Medulla oblongata (tissue), 1 donor: ENCODE measurements around the gene ARSK.
"Not testable (repeated sequence)": the region's sequence is repeated elsewhere in the genome, so short reads cannot be mapped to it uniquely, and the experiment has no call there.

Source experiments
- DNase-seq: peaks from one replicate; pipeline ENCODE4 v3.0.0-alpha.2; 2015; ENCODE audit errors: extremely low spot score

Gene ARSK

DNA sequence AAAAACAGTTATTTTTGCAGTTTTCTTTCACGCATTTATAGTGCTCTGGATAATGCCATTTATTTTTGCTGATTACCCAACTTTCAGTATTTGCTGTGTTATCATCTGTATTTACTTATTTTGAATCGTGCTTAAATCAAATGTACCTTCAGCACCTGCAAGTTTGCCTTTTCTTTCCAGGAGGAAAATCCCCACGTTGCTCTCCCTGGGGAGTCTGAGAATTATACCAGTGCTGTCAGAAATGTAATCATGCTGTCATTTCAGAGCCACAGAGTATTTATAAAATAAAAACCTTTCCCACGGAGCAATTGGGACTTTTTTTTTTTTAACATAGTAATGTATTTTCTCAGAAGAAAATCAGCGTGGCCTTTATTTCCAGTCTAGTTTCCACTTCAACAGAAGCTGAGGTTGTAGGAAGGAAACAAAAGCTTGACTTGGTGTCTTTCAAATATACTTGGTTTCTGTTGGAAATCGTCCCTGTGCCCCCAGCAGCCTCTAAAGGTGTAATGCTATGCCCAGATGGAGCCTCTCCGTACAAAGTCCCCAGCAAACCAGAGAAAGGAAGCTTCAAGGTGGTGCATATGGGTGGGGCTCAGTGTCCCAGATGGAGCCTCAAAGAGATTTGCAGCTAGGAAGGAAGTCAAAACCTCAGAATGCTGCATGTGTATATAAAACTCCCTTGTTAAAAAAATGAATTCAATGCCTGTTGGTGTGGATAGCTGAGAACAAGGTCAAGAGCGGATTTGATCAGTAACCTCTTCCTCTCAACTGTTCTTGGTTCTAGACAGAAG, 67.1 kb downstream of the ARSK start:
- no peak for DNase-seq

DNA sequence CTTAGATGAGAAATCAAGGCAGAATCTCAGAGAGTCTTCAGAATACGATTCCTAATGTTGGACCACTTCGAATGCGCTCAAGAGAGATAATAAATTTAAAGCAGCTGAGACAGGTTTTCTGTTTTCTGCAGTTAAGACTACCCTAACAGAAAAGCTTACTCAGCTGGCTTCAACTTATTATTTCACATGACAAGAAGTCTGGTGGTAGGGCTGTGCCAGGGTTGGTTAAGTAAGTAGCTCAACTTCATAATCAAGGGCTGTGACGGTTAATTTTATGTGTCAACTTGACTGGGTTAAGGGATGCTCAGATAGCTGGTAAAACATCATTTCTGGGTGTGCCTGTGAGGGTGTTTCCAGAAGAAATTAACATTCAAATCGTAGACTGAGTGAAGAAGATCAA, 68.8 kb downstream of the ARSK start:
- DNase-seq: no peak

DNA sequence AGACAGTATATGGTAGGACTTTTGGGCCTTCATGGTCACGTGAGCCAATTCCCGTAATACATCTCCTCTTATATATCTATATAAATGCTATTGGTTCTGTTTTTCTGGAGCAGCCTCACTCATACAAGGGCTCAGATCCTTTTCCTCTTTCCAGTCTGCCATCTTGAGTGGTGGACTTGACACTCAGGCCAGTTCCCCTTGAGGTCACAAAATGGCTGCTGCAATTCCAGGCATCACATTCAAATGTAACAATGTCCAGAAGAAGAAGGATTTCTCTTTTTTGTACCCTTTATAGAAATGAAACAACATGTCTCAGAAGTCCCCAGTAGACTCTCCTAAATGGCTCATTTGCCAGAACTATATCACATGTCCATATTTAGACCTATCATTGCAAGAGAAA, 69.5 kb downstream of the ARSK start:
- DNase-seq: no peak

DNA sequence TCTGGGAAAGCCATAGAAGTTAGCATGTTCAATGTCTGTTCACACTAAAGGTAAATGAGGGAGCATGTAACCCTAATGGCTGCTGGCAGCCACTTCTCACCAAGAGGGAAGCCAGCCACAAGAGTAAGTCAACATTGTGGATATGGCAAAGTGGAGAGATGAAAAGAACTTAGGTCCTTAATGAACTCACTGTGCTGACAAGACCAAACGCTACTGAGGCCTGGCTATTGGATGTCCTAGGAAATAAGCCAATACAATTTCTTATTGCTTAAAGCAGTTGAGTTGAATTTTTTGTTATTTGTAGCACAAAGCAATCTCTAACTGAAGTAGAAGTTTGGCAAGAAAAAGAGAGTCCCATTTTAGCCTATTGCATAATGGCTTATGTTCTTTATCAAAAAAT, 71.8 kb downstream of the ARSK start:
- no peak for DNase-seq

DNA sequence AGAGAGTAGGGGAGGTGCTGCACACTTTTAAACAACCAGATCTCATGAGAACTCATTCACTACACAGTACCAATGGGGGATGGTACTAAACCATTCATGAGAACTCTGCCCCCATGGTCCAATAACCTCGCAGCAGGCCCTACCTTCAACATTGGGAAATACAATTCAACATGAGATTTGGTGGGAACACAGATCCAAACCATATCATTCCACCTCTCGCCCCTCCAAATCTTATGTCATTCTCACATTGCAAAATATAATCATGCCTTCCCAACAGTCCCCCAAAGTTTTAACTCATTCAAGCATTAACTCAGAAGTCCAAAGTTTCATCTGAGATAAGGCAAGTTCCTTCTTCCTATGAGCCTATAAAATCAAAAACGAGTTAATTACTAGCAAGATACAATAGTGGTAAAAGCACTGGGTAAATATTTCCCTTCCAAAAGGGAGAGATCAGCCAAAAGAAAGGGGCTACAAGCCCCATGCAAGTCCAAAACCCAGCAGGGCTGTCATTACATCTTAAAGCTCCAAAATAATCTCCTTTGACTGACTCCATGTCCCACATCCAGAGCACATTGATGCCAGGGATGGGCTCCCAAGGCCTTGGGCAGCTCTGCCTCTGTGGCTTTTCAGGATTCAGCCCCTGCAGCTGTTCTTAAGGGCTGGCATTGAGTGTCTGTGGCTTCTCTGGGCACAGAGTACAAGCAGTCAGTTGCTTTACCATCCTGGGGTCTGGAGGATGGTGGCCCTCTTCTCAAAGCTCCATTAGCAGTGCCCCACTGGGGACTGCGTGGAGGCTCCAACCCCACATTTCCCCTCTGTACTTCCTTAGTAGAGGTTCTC, 73.3 kb downstream of the ARSK start:
- DNase-seq: no peak

DNA sequence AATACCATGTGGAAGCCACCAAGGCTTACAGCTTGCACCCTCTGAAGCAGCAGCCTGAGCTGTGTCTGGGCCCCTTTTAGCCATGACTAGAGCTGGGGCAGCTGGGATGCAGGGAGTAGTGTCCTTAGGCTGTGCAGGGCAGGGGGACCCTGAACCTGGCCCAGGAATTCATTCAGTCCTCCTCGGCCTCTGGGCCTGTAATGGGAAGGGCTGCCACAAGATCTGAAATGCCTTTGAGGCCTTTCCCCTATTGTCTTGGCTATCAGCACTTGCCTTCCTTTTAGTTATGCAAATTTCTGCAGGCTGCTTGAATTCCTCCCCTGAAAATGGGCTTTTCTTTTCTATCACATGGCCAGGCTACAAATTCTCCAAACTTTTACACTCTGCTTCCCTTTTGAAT, 74.0 kb downstream of the ARSK start:
- no peak for DNase-seq

DNA sequence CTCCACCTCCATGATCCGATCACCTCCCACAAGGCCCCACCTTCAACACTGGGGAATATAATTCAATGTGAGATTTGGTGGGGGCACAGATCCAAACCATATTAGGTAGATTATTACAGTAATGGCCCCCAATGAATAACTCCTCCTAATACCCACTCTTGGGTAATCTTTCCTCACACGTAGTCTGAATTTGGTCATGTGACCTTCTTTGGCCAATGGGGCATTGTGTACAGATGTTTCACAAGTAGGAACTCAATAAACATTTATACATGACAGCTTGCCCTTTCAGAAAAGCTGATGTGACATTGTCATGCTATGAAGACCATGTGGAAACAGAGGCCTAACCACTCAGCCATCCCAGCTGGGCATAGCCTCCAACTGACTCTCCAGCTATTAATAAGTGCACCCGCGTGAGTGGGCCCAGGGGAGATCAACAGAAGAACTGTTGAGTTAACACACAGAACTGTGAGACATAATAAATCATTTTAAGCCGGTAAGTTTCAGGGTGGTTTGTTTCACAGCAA, 75.6 kb downstream of the ARSK start:
- DNase-seq: no peak

DNA sequence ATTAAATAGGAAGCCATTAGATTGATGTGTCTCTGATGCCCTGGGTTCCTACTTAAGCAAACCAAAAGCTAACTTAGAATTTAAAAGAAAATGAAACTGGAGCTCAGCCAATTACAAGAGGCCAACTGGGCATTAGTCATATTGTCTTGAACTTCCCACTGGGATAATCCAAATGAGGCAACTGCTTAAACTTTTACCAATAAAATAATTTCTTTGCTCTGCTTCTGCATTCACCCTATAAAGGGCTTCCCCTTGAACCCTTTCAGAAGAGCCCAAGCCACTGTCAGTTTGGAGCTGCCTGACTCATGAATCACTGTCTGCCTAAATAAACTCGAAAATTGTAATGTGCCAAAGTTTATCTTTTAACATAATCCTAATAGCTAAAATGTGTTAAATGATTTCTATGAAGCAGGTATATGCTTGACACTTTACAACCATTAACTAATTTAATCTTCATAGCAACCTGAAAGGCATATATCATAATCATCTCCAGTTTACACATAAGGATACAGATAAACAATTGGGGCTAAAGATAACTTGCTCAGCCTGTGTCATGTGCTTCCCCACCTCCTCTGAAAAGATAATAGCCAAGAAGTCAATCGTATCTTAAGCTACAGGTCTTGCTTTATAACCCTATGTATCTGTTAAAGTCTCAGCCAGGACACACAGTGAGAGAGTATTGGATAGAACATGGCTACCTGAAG, 76.5 kb downstream of the ARSK start:
- DNase-seq: no peak

DNA sequence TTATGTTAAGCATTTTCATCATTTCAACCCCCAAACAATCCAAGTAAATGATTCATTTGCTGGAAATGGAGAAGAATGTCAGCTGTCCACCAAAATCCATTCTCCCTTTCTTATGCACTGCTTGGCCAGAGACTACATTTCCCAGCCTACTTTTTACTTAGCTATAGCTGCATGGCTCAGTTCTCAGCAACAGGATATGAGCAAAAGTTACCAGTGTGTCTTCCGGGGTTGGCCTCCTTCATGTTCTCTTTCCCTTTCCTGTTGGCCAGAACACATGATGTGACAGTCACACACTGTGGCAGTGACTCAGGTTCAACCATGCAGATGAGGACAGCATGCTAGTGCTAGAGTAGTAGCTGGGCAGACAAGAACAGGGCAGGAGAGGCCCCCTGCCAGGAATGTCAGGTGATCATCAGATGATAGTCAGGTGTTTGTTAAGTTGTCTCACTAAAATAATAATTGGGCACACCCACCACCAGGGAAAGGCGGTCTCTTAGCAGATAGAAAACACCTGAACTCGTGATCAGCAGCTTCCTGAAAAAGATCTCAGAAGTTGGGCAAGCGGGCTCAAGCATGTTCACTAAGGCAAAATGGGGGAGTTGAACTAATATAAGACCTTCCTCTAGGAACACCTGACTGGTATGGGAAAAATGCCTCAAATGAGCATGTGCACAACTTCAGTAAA, 77.2 kb downstream of the ARSK start:
- no peak for DNase-seq

DNA sequence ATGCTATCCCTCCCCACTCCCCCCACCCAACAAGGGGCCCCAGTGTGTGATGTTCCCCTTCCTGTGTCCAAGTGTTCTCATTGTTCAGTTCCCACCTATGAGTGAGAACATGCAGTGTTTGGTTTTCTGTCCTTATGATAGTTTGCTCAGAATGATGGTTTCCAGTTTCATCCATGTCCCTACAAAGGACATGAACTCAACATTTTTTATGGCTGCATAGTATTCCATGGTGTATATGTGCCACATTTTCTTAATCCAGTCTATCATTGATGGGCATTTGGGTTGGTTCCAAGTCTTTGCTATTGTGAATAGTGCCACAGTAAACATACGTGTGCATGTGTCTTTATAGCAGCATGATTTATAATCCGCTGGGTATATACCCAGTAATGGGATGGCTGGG, 78.0 kb downstream of the ARSK start:
- DNase-seq: not testable (repeated sequence)

DNA sequence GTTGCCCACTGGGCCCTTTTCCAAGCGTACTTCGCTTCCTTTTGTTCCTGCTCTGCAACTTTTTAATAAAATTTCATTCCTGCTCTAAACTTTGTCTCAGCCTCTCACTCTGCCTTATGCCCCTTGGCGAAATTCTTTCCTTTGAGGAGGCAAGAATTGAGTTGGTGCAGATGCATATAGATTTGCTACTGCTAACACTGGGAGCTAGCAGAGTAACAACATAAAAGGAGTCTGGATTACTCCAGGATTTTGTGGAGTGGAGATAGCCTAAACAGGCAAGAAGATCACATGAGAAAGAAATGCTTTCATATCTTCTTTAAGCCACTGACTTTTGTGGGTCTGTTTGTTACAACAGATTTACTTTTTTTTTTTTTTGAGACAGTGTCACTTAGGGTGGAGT, 78.8 kb downstream of the ARSK start:
- DNase-seq: no peak

DNA sequence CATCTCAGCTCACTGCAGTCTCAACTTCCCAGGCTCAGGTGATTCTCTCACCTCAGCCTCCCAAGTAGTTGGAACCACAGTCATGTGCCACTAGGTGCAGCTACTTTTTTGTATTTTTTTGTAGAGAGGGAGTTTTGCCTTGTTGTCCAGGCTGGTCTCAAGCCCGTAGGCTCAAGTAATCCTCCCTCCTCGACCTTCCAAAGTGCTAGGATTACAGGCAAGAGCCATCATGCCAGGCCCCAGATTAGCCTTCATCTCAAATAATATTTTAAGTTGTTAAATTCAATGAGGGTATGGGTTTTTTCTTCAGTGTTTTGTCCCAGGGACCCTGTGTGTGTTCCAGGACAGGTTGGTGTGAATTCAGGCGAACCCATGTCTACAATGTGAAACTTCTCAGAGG, 79.2 kb downstream of the ARSK start:
- DNase-seq: no peak

DNA sequence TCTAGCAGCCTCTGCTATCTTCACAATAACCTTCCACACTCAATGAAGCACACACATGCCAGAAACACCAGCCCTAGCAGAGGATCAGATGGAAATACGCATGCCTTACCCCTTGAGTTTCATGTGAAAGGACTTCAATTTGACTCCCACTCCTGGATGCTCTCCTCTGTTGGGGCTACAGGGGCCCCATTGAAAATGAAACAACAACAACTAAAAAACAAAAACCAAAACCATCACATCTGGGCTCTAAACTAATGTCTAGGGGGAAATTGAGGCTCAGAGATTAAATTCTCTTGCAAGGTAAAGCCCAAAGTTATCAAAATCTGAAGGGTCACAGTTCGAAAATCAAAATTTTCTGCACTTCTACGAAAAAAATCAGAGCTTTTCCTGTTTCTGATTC, 83.7 kb downstream of the ARSK start:
- DNase-seq: no peak

DNA sequence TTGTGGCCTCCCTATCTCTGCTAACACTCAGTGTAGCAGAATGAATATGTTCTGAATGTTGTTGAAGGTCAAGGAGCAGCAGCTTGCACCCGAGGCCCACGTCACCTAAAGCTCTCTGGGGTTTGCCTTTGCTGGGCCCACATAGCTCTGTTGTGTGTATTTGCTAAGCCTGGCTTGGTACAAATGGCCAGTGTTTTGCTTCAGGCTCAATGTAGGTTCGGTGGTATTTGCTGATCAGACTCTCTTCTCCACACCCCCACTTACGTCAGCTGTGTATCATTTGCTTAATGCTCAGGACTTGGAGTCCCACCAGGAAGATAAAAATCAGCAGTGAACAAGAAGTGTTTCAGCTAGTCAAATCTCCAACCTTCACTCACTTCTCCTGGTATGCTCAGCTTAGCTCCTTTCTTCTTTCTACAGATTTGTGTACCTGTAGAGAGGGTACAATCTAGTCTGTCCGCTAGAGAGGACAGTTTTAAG, 86.9 kb downstream of the ARSK start:
- DNase-seq: no peak

DNA sequence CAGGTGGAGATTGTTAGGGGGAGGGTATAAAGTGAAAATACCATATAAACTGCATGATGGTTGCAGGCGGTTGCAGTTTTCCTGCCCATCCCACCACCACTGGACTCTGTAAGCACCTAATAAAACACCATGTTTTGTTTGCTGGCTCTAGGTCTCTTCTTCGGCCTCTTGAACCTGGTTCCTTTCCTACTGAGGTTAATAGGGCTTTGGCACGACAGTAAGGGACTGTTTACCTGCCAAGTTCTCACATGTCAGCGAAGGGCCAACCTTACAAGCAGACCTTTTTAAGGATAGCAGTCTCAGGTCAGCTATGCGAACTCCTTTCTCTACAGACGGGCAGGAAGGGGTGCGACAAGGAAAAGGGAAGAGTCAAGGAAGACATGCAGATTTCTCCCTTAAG, 88.3 kb downstream of the ARSK start:
- no peak for DNase-seq

DNA sequence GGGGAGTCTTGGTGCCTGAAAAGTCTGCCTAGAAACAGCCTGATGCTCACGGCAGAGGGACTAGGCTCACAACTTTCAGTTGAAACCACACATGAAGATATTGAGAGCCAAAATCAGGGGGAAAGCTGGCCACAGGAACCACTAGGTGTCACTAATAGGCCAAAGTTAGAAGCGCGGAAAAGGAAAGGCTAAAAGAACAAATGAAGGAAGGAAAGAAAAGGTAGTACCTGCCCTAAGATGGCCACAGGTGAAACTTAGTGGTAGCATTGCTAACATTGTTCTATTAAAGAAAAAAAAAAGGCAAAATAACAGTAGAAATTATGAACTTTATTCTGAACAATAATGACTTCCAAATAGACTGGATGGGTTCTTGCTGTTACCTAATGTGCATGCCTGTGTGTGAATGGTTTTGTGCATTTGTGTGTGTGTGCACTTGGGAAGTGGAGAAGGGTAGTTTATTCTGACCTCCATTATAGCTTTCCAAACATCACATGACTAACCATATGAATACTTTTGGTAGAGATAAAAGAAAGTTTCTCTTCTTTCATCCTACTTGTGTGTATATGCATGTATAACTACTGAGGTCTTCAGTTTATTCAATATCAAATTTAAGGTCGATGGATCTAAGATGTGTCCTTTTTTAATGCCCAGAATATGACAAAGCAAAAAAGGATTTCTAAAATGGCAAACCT, 89.6 kb downstream of the ARSK start:
- DNase-seq: peak; percentile 84

DNA sequence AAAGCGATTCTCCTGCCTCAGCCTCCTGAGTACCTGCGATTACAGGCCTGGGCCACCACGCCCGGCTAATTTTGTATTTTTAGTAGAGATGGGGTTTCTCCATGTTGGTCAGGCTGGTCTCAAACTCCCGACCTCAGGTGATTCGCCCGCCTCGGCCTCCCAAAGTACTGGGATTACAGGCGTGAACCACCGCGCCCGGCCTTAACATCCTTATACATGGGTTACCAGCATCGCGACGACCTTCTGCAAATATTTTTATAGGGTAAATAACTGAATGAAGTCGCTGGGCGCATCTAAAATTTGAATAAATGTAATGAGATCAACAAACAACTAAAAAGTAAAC, 91.3 kb downstream of the ARSK start:
- DNase-seq: not testable (repeated sequence)

DNA sequence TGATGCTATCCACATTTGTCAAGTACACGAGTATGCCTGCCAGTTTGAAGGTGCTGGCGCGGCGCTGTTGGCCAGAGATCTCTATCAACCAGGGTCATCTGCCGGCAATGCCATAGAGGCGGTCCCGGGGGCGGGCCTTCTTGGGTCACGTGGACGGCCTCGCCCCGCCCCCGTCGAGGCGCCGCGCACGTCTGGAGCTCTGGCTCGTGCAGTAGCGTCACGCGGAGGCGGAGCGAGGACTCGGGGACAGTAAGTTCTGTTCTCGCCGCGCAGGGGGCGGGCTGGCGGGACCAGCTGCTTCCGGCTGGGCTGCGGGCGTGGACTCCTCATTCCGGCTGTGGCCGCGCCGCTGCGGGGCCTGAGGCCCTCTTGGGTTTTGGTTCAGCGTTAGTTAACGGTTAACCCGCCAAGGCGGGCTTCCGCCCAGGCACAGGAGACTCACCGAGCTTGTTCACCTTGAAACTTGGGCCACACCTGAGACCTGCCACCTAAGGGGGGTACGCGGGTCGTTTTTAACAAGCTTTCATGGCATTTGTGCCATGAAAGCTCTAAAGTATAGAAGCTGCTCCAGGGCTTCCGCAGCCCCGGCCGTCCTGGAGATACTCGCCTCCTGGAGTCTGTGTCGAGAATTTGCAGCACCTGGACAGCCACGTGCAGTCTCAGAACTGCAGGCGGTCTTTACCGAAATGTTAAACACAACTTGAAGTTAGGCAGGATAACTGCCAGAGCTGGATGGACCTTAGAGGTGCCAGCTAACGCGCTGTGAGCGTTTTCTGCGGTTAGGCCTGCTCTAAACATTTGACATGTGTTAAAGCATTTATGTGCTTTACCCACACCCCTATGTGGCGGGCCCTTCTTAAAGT, 91.9 kb downstream of the ARSK start, which contains the start of gene RFESD:
Gene RFESD (plus strand): TSS at position 209 of the 863 bp plus-strand sequence. CDS start 5,495 bp downstream, outside the sequence.
- DNase-seq: peak; percentile 97

DNA sequence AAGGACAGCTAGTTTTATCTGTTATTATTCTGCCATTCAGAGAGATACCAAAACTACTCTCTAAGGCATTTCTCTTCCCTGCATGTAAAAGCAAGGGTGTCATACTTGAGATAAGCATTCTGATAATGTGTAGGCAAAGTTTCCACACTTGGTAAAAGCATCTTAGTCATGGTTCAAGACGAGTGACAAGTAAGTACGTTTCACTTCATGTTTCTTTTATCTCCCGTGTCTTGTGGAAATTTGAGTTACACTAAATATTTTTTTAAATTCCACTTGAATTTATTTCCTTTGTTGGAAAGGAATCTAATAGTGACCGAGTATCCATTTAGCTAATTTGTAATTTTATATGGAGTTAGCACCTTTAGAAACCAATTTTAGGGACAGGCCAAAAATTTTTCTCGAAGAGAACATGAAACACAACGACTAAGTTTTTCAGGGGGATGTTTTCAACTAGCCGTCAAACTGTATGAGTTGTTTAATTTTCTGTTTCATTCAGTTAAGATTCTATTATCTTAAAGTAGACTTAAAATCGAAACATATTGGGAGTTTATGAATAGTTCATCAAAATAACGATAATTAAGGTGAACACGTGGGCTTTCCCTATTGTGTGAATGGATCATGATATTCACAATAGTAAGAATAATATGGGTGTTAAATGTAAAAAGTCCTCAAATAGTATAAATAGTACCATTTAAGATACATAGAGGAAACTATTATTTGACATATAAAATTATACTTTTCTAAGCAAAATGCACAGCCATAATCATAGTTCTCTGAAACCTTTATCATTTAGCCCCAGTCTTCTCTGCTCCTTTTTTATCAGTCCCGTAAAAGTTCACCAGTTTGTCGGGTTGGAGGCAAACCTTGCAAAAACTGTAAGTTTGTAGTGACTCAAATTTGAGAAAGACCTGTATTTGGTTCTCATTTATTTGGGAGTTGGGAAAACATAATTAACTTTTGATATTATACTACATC, 93.3 kb downstream of the ARSK start:
- peak; percentile 18 for DNase-seq
